ENCODE data around the gene RAD51B.
A peak's percentile ranks its signal among the peaks of the same experiment; 100 is the strongest.

The RAD51B gene

GRCh38 chr14:68507544-68508081, 688.0 kb downstream of the RAD51B start:
- DNase-seq, result no peak

DNA sequence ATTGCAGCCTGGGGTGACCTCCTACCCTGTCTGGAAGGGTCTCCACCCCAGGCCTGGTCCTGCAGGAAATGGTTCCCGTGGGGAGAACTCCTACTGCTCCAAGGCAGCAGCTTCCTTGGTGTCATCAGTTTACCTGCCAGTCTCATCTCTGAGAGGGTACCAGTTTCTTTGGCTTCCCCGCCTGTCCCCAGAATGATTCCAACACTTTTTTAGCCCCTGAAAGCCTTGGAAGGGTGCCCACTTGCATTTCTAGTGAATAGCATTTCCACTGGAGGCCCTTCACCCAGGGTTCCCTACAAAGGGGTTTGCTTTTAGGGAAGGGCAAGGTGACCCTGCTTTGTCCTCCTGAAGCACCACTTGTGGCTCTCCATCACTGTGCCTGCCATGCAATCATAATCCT, 689.0 kb downstream of the RAD51B start:
- no peak for DNase-seq

DNA sequence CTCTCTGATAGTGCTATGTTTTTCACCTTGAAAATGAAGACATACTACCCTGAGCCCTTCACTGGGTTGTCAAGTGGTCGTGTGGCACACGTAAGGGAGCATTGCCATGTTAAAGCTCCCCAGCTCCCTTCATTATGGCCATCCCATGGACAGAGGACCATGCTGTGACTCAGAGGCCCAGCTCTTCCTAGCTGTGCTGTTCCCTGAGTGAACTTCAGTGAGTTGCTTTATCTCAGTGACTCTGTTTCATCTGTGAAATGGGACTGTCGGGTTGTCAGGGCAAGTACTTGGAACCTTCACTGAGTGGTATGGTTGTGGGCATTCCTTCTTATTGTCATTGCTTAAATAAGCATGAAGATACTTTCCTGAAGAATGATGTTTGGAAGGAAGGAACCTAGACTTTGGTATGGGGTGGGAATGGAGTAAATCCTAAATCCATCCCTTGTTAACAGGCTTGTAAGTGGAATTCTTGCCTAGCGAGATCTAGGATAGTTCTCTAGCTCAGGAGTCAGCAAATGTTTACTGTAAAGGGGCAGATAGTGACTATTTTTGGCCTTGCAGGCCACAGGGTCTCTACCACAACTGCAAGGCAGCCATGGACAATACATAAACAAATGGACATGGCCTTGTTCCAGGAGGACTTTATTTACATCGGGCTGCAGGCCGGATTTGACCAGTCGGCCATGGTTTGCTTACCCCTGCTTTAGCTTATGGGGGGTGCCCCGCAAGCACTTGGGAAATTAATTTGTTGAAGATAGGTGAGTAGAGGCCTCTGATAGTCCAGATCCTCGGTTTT, 689.8 kb downstream of the RAD51B start:
- no peak for DNase-seq

GRCh38 chr14:68510201-68511128, 690.9 kb downstream of the RAD51B start:
- no peak for DNase-seq

GRCh38 chr14:68511129-68512047, 691.8 kb downstream of the RAD51B start:
- no peak for DNase-seq

DNA sequence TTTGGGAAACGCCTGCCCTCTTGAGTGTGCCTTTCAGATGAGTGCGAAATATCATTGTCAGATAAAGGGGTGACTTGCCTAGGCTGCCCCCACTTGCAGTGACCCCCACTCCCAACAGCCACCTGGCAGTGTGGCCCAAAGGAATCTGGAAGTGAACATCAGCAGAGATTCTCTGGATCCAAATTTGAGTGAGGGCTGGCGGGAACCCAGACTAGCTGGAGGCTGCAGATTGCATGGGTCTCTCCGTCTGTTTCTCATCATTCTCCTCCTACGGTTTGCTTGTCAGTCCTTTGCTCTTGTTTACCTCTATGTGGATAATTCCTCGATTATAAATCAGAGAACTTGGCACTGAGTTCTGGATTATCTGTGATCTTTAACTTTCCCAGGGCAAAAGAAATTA, 692.5 kb downstream of the RAD51B start:
- no peak for DNase-seq

- DNase-seq, result no peak
These were observed 693.6 kb downstream of the RAD51B start for GRCh38 chr14:68513137-68513536.

GRCh38 chr14:68513838-68514607, 694.4 kb downstream of the RAD51B start:
- DNase-seq, result no peak

DNA sequence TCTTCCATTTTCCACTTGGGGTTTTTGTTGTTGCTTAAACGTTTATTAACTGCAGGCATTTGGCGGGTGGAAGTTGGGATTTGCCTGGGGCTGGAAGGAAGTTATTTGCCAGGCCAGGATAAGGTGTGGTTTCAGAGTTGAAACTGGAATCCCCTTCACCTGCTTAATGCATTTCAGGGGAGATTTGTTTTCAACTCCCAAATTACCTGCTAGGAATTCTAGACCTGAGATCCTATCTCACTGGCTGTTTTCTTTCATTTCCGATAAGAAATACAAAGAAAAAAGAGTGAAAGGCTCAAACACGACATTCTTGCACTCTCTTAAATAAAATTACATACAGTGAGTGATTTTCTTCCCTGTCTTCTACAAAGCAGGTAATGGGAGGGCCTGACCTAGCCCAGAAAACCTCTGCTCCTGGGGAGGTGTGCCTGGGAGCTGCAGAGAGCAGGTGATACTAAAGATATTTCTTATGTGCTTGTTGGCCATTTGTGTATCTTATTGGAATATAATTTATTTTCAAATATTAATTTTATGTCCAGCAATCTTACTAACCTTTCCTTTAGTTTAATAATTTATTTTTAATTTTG, 695.1 kb downstream of the RAD51B start:
- no peak for DNase-seq

- no peak for DNase-seq
These were observed 696.8 kb downstream of the RAD51B start for GRCh38 chr14:68516342-68516741.

DNA sequence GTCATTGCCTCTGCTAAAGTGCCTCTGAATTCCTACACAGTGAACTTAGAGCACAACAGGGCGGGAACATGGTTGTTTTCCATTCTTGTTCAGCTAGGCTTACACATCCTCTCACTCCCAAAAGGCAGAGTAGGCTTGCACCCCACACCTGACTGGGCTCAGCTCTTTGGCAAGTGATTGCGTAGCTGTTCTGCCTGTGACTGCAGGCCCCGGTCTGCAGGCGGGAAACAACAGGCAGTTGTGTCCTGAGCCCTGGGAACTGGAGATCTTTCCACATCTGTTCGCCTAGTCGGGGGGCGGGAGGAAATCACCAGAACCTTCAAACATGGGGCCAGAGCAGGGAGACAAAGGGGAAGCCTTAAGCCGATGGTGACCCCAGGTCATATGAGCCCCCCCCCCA, 698.6 kb downstream of the RAD51B start:
- no peak for DNase-seq

GRCh38 chr14:68518761-68519670, 699.4 kb downstream of the RAD51B start:
- DNase-seq, result no peak

- DNase-seq, result no peak
These were observed 700.1 kb downstream of the RAD51B start for GRCh38 chr14:68519671-68520187.

GRCh38 chr14:68520637-68521556, 701.3 kb downstream of the RAD51B start:
- peak in 1 of 2 experiments; percentile 27 for DNase-seq

- no peak for DNase-seq
These were observed 702.0 kb downstream of the RAD51B start for GRCh38 chr14:68521557-68521901.

GRCh38 chr14:68521961-68522509, 702.5 kb downstream of the RAD51B start:
- no peak for DNase-seq

DNA sequence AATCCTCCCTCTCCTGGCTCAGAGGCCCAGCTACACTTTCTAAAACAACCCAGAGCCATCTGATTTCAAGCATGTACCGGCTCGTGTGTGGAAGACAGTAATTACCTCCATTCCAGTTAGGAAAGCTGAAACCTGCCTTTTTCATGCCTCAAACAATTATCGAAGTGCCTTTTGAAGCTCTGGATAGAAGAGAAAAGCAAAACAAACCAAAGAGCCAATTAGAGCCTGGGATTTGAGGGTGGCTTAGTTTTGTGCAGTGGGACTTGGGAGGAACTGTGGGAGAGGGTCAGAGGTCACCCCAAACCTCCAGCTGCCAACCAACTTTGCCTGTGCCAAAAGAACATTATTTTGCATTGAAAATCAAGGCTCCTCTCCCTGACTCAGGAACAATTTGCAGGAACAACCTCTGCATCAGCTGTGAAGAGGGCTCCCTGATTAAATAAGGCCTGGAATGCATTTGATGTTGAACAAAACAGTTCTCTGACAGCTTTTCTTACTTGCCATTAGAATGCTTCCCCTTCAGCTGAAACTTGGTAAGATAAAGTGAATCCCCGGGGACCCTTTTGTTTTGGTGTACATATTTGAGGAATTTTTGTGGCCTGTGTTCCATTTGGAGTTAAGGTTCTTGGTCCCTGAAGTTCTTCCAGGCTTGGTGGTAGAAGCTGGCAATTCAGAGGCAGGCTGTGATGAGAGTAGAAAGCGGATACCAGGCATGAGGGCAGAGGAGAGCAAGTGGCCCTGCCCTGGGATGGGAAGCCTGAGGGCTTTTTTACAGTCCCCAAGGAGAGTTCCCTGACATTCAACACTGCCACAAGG, 703.1 kb downstream of the RAD51B start:
- DNase-seq, result no peak

- no peak for DNase-seq
These were observed 703.7 kb downstream of the RAD51B start for GRCh38 chr14:68523326-68523610.

Data from SHP77 (cell line).